Prostate gland (tissue), 2 donors: ENCODE results near the gene IFT25. TPM values are rescaled to one million over a fixed set of nuclear protein-coding genes. Genes with fewer than 3 reads are reported as not detected.

ENCODE experiments used
- DNase-seq: peaks from one replicate; pipeline ENCODE4 v3.0.0-alpha.2; 2019; ENCODE audit warnings: low spot score
- H3K27ac ChIP-seq, 2 donors: fragments of 200-600 bp; sonication (generic); 2 replicates each; pipeline ENCODE4 v1.5.1; 2017 to 2019
- H3K27me3 ChIP-seq: fragments of 200-600 bp; sonication (generic); replicated peaks from 2 replicates; pipeline ENCODE4 v1.5.1; 2019; ENCODE audit not compliant: insufficient read depth
- H3K36me3 ChIP-seq, 2 donors: fragments of 200-600 bp; sonication (generic); 1 replicate in 1 of 2; 2 replicates in 1 of 2; pipeline versions ENCODE4 v1.5.1 to v1.8.1; 2017 to 2019
- H3K4me1 ChIP-seq: fragments of 200-600 bp; sonication (generic); replicated peaks from 2 replicates; pipeline ENCODE4 v1.5.1; 2019
- H3K4me3 ChIP-seq, 2 donors: fragments of 200-600 bp; sonication (generic); 2 replicates each; pipeline ENCODE4 v1.5.1; 2017 to 2019
- H3K9me3 ChIP-seq: fragments of 200-600 bp; sonication (generic); 2 replicates; pipeline ENCODE4 v1.5.1; 2017
- POLR2A ChIP-seq: fragments of 450-650 bp; IDR thresholded peaks from one replicate; pipeline ENCODE4 v1.6.1; 2016; ENCODE audit warnings: antibody characterized with exemption, mild to moderate bottlenecking
- POLR2AphosphoS5 ChIP-seq: sonication (generic); formaldehyde crosslinking; IDR thresholded peaks from one replicate; pipeline ENCODE4 v1.6.1; 2017; ENCODE audit warnings: antibody characterized with exemption
- WGBS: methylation state at CpG from one replicate; pipeline ENCODE4 v1.1.5; 2018; 5-methylcytosine and 5-hydroxymethylcytosine counted together
- intact Hi-C: fragments of 100-400 bp; cut with DNase I; formaldehyde crosslinking; loops from one replicate; pipeline ENCODE4 v1.14.2; 2022
- total RNA-seq, 2 donors: library from RNA; depleted of rRNA; stranded (reverse); fragments of >200 nt; gene quantifications; one replicate each; pipeline ENCODE4 v1.1.0, GENCODE V29; 2016
- TF ChIP-seq, protein P1 (sequence below), 4 experiments: fragments of 200-600 bp in 2 of 4; fragments of 450-650 bp in 2 of 4; sonication (generic) in 2 of 4; IDR thresholded peaks; 1 replicate in 3 of 4; 2 replicates in 1 of 4; pipeline ENCODE4 v1.5.1; 2016 to 2019; ENCODE audit warnings: antibody characterized with exemption in 4 of 4, mild to moderate bottlenecking in 2 of 4, moderate library complexity in 2 of 4

IFT25 gene
- total RNA-seq, 2 donors from 2014 or later, result 13.7 to 18.9 TPM

GRCh38 chr1:53892911-53893310 is 52.6 kb downstream of the IFT25 start:
- Histone ChIP-seq H3K4me1 (peaks cover 4% of the 10 kb centered on the region), H3K4me3 (no peak overlapping the region), H3K27ac (no peak overlapping the region), H3K27me3 (no peaks in the 10 kb centered on the region), H3K36me3 (no peaks in the 10 kb centered on the region), H3K9me3 (no peaks in the 10 kb centered on the region)
- TF ChIP-seq POLR2A (no peak), POLR2AphosphoS5 (no peak)
- TF ChIP-seq, protein P1, sequence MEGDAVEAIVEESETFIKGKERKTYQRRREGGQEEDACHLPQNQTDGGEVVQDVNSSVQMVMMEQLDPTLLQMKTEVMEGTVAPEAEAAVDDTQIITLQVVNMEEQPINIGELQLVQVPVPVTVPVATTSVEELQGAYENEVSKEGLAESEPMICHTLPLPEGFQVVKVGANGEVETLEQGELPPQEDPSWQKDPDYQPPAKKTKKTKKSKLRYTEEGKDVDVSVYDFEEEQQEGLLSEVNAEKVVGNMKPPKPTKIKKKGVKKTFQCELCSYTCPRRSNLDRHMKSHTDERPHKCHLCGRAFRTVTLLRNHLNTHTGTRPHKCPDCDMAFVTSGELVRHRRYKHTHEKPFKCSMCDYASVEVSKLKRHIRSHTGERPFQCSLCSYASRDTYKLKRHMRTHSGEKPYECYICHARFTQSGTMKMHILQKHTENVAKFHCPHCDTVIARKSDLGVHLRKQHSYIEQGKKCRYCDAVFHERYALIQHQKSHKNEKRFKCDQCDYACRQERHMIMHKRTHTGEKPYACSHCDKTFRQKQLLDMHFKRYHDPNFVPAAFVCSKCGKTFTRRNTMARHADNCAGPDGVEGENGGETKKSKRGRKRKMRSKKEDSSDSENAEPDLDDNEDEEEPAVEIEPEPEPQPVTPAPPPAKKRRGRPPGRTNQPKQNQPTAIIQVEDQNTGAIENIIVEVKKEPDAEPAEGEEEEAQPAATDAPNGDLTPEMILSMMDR (IDR thresholded peaks at IDR 0.05), result no peak
- DNase-seq, result no peak
- 83% methylated on average over 5 of the region's 5 CpGs for WGBS
- intact Hi-C loops, result no loop called here

GRCh38 chr1:53891678-53892077 is 53.8 kb downstream of the IFT25 start:
- intact Hi-C loops, result no loop called here
- DNase-seq, result no peak
- peaks cover 4% of the 10 kb centered on the region for H3K4me1 ChIP-seq
- no peak overlapping the region for H3K4me3 ChIP-seq
- H3K9me3 ChIP-seq, result no peaks in the 10 kb centered on the region
- no peak overlapping the region for H3K27ac ChIP-seq
- no peaks in the 10 kb centered on the region for H3K36me3 ChIP-seq
- TF ChIP-seq, protein P1 (IDR thresholded peaks at IDR 0.05), result no peak
- no peak for TF ChIP-seq POLR2AphosphoS5
- no peak for TF ChIP-seq POLR2A
- H3K27me3 ChIP-seq, result no peaks in the 10 kb centered on the region
- 98% methylated on average over 2 of the region's 2 CpGs for WGBS

- WGBS, result 95% methylated on average over 2 of the region's 2 CpGs
- intact Hi-C loops, result no loop called here
- no peaks in the 10 kb centered on the region for H3K27me3 ChIP-seq
These were observed 54.5 kb downstream of the IFT25 start for GRCh38 chr1:53891018-53891417.

DNA sequence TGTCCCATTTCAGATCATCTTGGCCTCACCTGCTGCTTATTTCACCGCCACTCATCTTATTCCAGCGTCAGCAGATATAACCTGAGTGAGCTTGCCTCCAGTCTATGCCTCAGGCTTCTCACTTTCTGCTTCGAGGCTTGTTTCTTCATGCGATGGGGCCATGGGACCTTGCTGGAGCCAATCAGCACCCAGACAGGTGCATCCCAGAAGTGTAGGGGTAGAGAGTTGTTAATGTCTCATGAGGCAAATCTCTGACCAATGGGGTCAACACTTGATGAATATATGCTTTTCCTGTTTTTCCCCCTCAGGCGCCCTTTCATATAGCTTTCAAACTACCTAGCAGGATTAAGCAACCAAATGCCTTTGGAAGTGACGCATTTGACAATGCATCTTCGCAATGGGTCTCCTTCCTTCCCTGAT is 55.0 kb downstream of the IFT25 start:
- Histone ChIP-seq H3K27me3 (no peaks in the 10 kb centered on the region), H3K36me3 (no peaks in the 10 kb centered on the region), H3K9me3 (no peaks in the 10 kb centered on the region), H3K27ac (peak overlapping the region; percentile 84 to 85), H3K4me1 (no peaks in the 10 kb centered on the region), H3K4me3 (no peak overlapping the region)
- intact Hi-C loops, result no loop called here
- TF ChIP-seq POLR2AphosphoS5 (no peak), POLR2A (no peak)
- TF ChIP-seq, protein P1 (IDR thresholded peaks at IDR 0.05), result no peak
- 70% methylated on average over 7 of the region's 7 CpGs for WGBS
- DNase-seq, result no peak

More at GRCh38 chr1:53891018-53891417, 54.5 kb downstream of the IFT25 start:
- H3K4me1 ChIP-seq, result peaks cover 4% of the 10 kb centered on the region
- H3K27ac ChIP-seq, result no peak overlapping the region
- no peaks in the 10 kb centered on the region for H3K9me3 ChIP-seq
- H3K4me3 ChIP-seq, result no peak overlapping the region
- no peaks in the 10 kb centered on the region for H3K36me3 ChIP-seq
- DNase-seq, result no peak
- TF ChIP-seq, protein P1 (IDR thresholded peaks at IDR 0.05), result no peak
- TF ChIP-seq POLR2A, result no peak
- TF ChIP-seq POLR2AphosphoS5, result no peak
